ENCODE data around the gene LAD1. TPM values are rescaled to one million over a fixed set of nuclear protein-coding genes. Genes with fewer than 3 reads are reported as not detected.

The LAD1 gene
- total RNA-seq, 1 donor from 2014 or later = 38.0 TPM

GRCh38 chr1:201332616-201333335 lies 66.3 kb downstream of the LAD1 start:
- Mint-ChIP-seq H3K4me3 (ENCODE audit: low read depth) (no peak overlapping the region), H3K9me3 (ENCODE audit: low read depth) (no peaks in the 10 kb centered on the region), H3K4me1 (ENCODE audit: low read depth) (no peaks in the 10 kb centered on the region), H3K27me3 (peaks cover 31% of the 10 kb centered on the region), H3K36me3 (ENCODE audit: insufficient read depth) (no peaks in the 10 kb centered on the region), H3K27ac (no peak overlapping the region)
- TF ChIP-seq, protein P1, sequence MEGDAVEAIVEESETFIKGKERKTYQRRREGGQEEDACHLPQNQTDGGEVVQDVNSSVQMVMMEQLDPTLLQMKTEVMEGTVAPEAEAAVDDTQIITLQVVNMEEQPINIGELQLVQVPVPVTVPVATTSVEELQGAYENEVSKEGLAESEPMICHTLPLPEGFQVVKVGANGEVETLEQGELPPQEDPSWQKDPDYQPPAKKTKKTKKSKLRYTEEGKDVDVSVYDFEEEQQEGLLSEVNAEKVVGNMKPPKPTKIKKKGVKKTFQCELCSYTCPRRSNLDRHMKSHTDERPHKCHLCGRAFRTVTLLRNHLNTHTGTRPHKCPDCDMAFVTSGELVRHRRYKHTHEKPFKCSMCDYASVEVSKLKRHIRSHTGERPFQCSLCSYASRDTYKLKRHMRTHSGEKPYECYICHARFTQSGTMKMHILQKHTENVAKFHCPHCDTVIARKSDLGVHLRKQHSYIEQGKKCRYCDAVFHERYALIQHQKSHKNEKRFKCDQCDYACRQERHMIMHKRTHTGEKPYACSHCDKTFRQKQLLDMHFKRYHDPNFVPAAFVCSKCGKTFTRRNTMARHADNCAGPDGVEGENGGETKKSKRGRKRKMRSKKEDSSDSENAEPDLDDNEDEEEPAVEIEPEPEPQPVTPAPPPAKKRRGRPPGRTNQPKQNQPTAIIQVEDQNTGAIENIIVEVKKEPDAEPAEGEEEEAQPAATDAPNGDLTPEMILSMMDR (IDR thresholded peaks at IDR 0.05; ENCODE audit: unreplicated experiment) = no peak
- no peak for DNase-seq (ENCODE audit: low spot score, unreplicated experiment)

- no peaks in the 10 kb centered on the region for H3K36me3 Mint-ChIP-seq (ENCODE audit: insufficient read depth)
Observed at GRCh38 chr1:201332021-201332420, 67.1 kb downstream of the LAD1 start.

DNA sequence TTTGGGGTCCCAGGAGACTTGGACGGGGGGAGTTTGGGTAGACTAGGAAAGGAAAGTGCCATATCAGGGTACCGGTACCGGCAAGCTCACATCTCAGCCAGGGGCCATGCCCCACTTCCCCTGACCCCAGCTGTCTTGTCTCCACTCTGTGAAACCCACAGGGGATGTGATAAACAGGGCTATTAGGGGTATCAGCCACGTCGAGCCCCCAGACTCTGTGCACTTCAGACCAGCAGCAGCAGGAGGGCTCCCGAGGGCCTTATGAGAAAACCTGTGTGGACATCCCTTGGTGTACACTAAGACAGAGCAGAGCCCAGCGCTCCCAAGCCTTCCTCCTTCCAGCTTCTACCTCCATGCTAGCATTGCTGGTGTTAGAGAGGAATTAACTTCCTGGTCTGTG lies 68.0 kb downstream of the LAD1 start:
- peaks cover 34% of the 10 kb centered on the region for H3K27me3 Mint-ChIP-seq
- H3K4me1 Mint-ChIP-seq (ENCODE audit: low read depth) = no peaks in the 10 kb centered on the region

More at GRCh38 chr1:201332021-201332420, 67.1 kb downstream of the LAD1 start:
- TF ChIP-seq, protein P1 (IDR thresholded peaks at IDR 0.05; ENCODE audit: unreplicated experiment) = no peak
- Mint-ChIP-seq H3K4me1 (ENCODE audit: low read depth) (no peaks in the 10 kb centered on the region), H3K4me3 (ENCODE audit: low read depth) (no peak overlapping the region), H3K9me3 (ENCODE audit: low read depth) (no peaks in the 10 kb centered on the region), H3K27ac (no peak overlapping the region), H3K27me3 (peaks cover 31% of the 10 kb centered on the region)
- DNase-seq (ENCODE audit: low spot score, unreplicated experiment) = no peak

More for the DNA sequence above, 68.0 kb downstream of the LAD1 start:
- Mint-ChIP-seq H3K4me3 (ENCODE audit: low read depth) (no peak overlapping the region), H3K9me3 (ENCODE audit: low read depth) (no peaks in the 10 kb centered on the region), H3K36me3 (ENCODE audit: insufficient read depth) (no peaks in the 10 kb centered on the region), H3K27ac (no peak overlapping the region)
- TF ChIP-seq, protein P1 (IDR thresholded peaks at IDR 0.05; ENCODE audit: unreplicated experiment) = no peak
- no peak for DNase-seq (ENCODE audit: low spot score, unreplicated experiment)

Other genes starting within 250 kb of the LAD1 start
- 146 TPM in 2 replicates for gene TMEM9, start 244.8 kb downstream of the LAD1 start, total RNA-seq
- gene IGFN1, start 208.5 kb downstream of the LAD1 start, total RNA-seq = 0.38 and 0.44 TPM in 2 replicates
- gene PKP1, start 115.8 kb downstream of the LAD1 start, total RNA-seq = not detected in 2 replicates
- 1.9 and 2.3 TPM in 2 replicates for gene TNNT2, start 21.6 kb downstream of the LAD1 start, total RNA-seq
- gene TNNI1, start 22.4 kb upstream of the LAD1 start, total RNA-seq = not detected in 2 replicates
- gene PHLDA3, start 69.9 kb upstream of the LAD1 start, total RNA-seq = 21.2 and 31.3 TPM in 2 replicates
- gene CSRP1, start 107.8 kb upstream of the LAD1 start, total RNA-seq = 19.4 and 23.2 TPM in 2 replicates
- 53.4 and 55.2 TPM in 2 replicates for gene NAV1, start 139.8 kb upstream of the LAD1 start, total RNA-seq

Data from progenitor cell of endocrine pancreas (in vitro differentiated cells).